GM10248 (cell line): Measurements from ENCODE around the gene FUT7.
"Not testable (repeated sequence)": the region's sequence is repeated elsewhere in the genome, so short reads cannot be mapped to it uniquely, and the experiment has no call there.

ENCODE experiments used
- CTCF ChIA-PET: fragments of 300-600 bp; sonication (Branson Sonifier 250); formaldehyde crosslinking; extraction: SDS; loops from one replicate; lab custom pipeline; 2021; ENCODE audit warnings: antibody characterized with exemption; lab: Yijun Ruan, JAX
- POLR2A ChIA-PET: fragments of 350-650 bp; sonication (Branson Sonifier 250); formaldehyde crosslinking; extraction: SDS; loops from one replicate; lab custom pipeline; 2020; ENCODE audit warnings: antibody characterized with exemption; lab: Yijun Ruan, JAX
- DNase-seq: peaks from one replicate; pipeline ENCODE4 v3.0.0; 2012; ENCODE audit errors: extremely low spot score
- CTCF ChIP-seq: IDR thresholded peaks from 2 replicates; pipeline ENCODE4 v1.5.1; 2012; ENCODE audit warnings: mild to moderate bottlenecking, low read depth; ENCODE audit errors: extremely low read depth, missing control alignments, control extremely low read depth

The FUT7 gene

GRCh38 chr9:137066096-137066861, 34.4 kb upstream of the FUT7 start:
- no peak for DNase-seq
- POLR2A ChIA-PET, result no interaction called here
- no peak for TF ChIP-seq CTCF
- CTCF ChIA-PET, result interaction anchor here (0.7 to 11.6 kb wide), 22 partner anchors 8 to 274 kb away, joined by 3 to 202 read pairs (median 10); partner anchors contain the start of genes ABCA2, AJM1, FUT7 and MAN1B1

GRCh38 chr9:137065336-137065967, 33.6 kb upstream of the FUT7 start:
- ChIA-PET POLR2A (no interaction called here), CTCF (interaction anchor here (0.8 to 11.6 kb wide), 10 partner anchors 7 to 162 kb away, joined by 3 to 202 read pairs (median 14); partner anchors contain the start of genes ABCA2, FUT7, MAN1B1 and NPDC1)
- no peak for TF ChIP-seq CTCF
- DNase-seq, result no peak

- CTCF ChIA-PET, result interaction anchor here (0.8 to 11.6 kb wide), 17 partner anchors 10 to 280 kb away, joined by 3 to 202 read pairs (median 5); partner anchors contain the start of genes ABCA2, FUT7, MAN1B1 and NPDC1
- POLR2A ChIA-PET, result no interaction called here
Observed at GRCh38 chr9:137064880-137065164, 32.9 kb upstream of the FUT7 start.

GRCh38 chr9:137064027-137064879, 32.4 kb upstream of the FUT7 start:
- peak; percentile 69 for DNase-seq
- ChIA-PET CTCF (interaction anchor here (0.7 to 11.6 kb wide), 29 partner anchors 8 to 286 kb away, joined by 3 to 202 read pairs (median 5); partner anchors contain the start of genes ABCA2, ANAPC2, FBXW5 and FUT7), POLR2A (interaction anchor here (0.6 to 0.8 kb wide), 3 partner anchors 17 to 177 kb away, joined by 3 to 4 read pairs (median 3); no protein-coding TSS in a partner anchor)
- peak; percentile 94 for TF ChIP-seq CTCF

More at GRCh38 chr9:137064880-137065164, 32.9 kb upstream of the FUT7 start:
- DNase-seq, result no peak
- no peak for TF ChIP-seq CTCF

GRCh38 chr9:137063311-137064026, 31.6 kb upstream of the FUT7 start:
- no peak for TF ChIP-seq CTCF
- ChIA-PET POLR2A (interaction anchor here (0.6 to 0.8 kb wide), 2 partner anchors 139 to 177 kb away, joined by 3 to 4 read pairs; no protein-coding TSS in a partner anchor), CTCF (interaction anchor here (0.7 to 11.6 kb wide), 30 partner anchors 8 to 285 kb away, joined by 3 to 202 read pairs (median 5); partner anchors contain the start of genes ABCA2, ANAPC2, FBXW5 and FUT7)
- no peak for DNase-seq

- DNase-seq, POLR2A ChIA-PET: not testable (repeated sequence)
- CTCF ChIA-PET, result interaction anchor here (0.8 to 11.6 kb wide), 7 partner anchors 9 to 201 kb away, joined by 3 to 202 read pairs (median 5); partner anchors contain the start of genes ABCA2 and FUT7
Observed at GRCh38 chr9:137062798-137063197, 30.9 kb upstream of the FUT7 start.
